Lung (tissue), 12 donors: Measurements from ENCODE around the gene LDLRAD4. TPM values are rescaled to one million over a fixed set of nuclear protein-coding genes. Genes with fewer than 3 reads are reported as not detected.

Experiments used
- ATAC-seq: fragments of 200-7000 bp; cut with Tn5 transposase; one replicate; pipeline ENCODE4 v1.9.1; 2020; ENCODE audit warnings: moderate number of reproducible peaks; ENCODE audit not compliant: insufficient read depth, low FRiP score
- DNase-seq, 3 donors: peaks; one replicate each; pipeline ENCODE4 v3.0.0-alpha.2; 2013 to 2017
- H3K27ac ChIP-seq, 2 donors: one replicate each; pipeline ENCODE4 v1.5.1; 2013; ENCODE audit warnings: mild to moderate bottlenecking in 2 of 2, moderate library complexity in 2 of 2, control low read depth in 1 of 2, inconsistent platforms in 1 of 2, low read depth in 1 of 2, low read length in 1 of 2
- H3K27me3 ChIP-seq, 3 donors: one replicate each; pipeline ENCODE4 v1.5.1; 2013; ENCODE audit warnings: low read length in 2 of 3; ENCODE audit not compliant: control insufficient read depth in 3 of 3, insufficient read depth in 3 of 3
- H3K36me3 ChIP-seq, 4 donors: one replicate each; pipeline ENCODE4 v1.5.1; 2013; ENCODE audit warnings: low read length in 4 of 4, mild to moderate bottlenecking in 1 of 4, moderate library complexity in 1 of 4; ENCODE audit not compliant: control insufficient read depth in 4 of 4, insufficient read depth in 4 of 4
- H3K4me1 ChIP-seq, 5 donors: one replicate each; pipeline ENCODE4 v1.5.1; 2013; ENCODE audit warnings: low read length in 5 of 5, mild to moderate bottlenecking in 2 of 5, moderate library complexity in 1 of 5; ENCODE audit not compliant: control insufficient read depth in 5 of 5, insufficient read depth in 5 of 5
- H3K4me3 ChIP-seq: one replicate; pipeline ENCODE4 v1.5.1; 2013; ENCODE audit warnings: mild to moderate bottlenecking, control low read depth, moderate library complexity
- H3K9ac ChIP-seq, 2 donors: one replicate each; pipeline ENCODE4 v1.5.1; 2013; ENCODE audit warnings: low read length in 2 of 2, control low read depth in 1 of 2; ENCODE audit not compliant: insufficient read depth in 1 of 2
- H3K9me3 ChIP-seq, 4 donors: one replicate each; pipeline ENCODE4 v1.5.1; 2013; ENCODE audit warnings: low read length in 3 of 4, mild to moderate bottlenecking in 1 of 4, moderate library complexity in 1 of 4; ENCODE audit not compliant: control insufficient read depth in 4 of 4, insufficient read depth in 3 of 4
- CTCF ChIP-seq: IDR thresholded peaks from 2 replicates; pipeline ENCODE4 v1.5.1; 2012; ENCODE audit warnings: mild to moderate bottlenecking; ENCODE audit errors: control extremely low read depth, extremely low read depth
- WGBS, 2 donors: extraction: QIAGEN DNeasy Blood & Tissue Kit; methylation state at CpG; one replicate each; pipeline ENCODE4 v1.1.7; 2013; 5-methylcytosine and 5-hydroxymethylcytosine counted together
- polyA plus RNA-seq, 2 donors: library from polyadenylated mRNA; stranded (reverse); fragments of 200-250 nt; gene quantifications; one replicate each; pipeline ENCODE4 v1.2.1, GENCODE V29; 2013
- total RNA-seq, 2 donors: library from RNA; depleted of rRNA in 1 of 2; stranded (reverse); fragments of >200 nt in 1 of 2; gene quantifications; one replicate each; pipeline ENCODE4 v1.2.1, GENCODE V29; 2014 to 2021
- donor health status: control.
- donor health status: control.
- donor health status: Bipolar disorder and iron deficiency.
- donor health status: healthy.
- donor health status: DM: yes; HTN: yes; CAD: no.

The LDLRAD4 gene
- total and polyA plus RNA-seq, 4 donors = 3.2 to 62.4 (median 19.9) TPM

- Histone ChIP-seq H3K27ac (no peak overlapping the region), H3K4me3 (no peak overlapping the region), H3K9me3 (peaks cover 0 to 2% (median 0%) of the 10 kb centered on the region in 4 donors), H3K27me3 (peaks cover 0 to 20% (median 0%) of the 10 kb centered on the region in 3 donors), H3K36me3 (no peaks in the 10 kb centered on the region), H3K4me1 (peaks cover 4 to 19% (median 11%) of the 10 kb centered on the region in 5 donors), H3K9ac (no peak overlapping the region)
- ATAC-seq (no peak), DNase-seq (no peak)
- WGBS, 2 donors = 84 to 86% methylated on average over 21 of the region's 21 CpGs
- TF ChIP-seq CTCF = no peak
Measured at GRCh38 chr18:13613591-13614501, 395.3 kb downstream of the LDLRAD4 start.

GRCh38 chr18:13614641-13615288 lies 396.2 kb downstream of the LDLRAD4 start:
- no peak for TF ChIP-seq CTCF
- H3K27me3 ChIP-seq = peaks cover 0 to 20% (median 0%) of the 10 kb centered on the region in 3 donors
- no peak overlapping the region for H3K4me3 ChIP-seq
- peaks cover 0 to 2% (median 0%) of the 10 kb centered on the region in 4 donors for H3K9me3 ChIP-seq
- H3K27ac ChIP-seq = peak overlapping the region; percentile 48 to 83
- H3K36me3 ChIP-seq = no peaks in the 10 kb centered on the region
- H3K9ac ChIP-seq = no peak overlapping the region
- peaks cover 0 to 19% (median 11%) of the 10 kb centered on the region in 5 donors for H3K4me1 ChIP-seq
- no peak for ATAC-seq
- DNase-seq = no peak
- 30 to 46% methylated on average over 16 of the region's 16 CpGs for WGBS, 2 donors

GRCh38 chr18:13615432-13615861 lies 396.9 kb downstream of the LDLRAD4 start:
- H3K36me3 ChIP-seq = no peaks in the 10 kb centered on the region
- H3K27me3 ChIP-seq = peaks cover 0 to 20% (median 0%) of the 10 kb centered on the region in 3 donors
- peaks cover 0 to 2% (median 0%) of the 10 kb centered on the region in 4 donors for H3K9me3 ChIP-seq
- no peak for TF ChIP-seq CTCF
- H3K27ac ChIP-seq = peak overlapping the region in 1 of 2 donors; percentile 83
- WGBS, 2 donors = 60 to 62% methylated on average over 8 of the region's 8 CpGs
- DNase-seq = no peak
- no peak overlapping the region for H3K9ac ChIP-seq
- no peak for ATAC-seq
- no peak overlapping the region for H3K4me3 ChIP-seq
- H3K4me1 ChIP-seq = peaks cover 0 to 19% (median 11%) of the 10 kb centered on the region in 5 donors
